ENCODE measurements around the gene GLG1. TPM values are rescaled to one million over a fixed set of nuclear protein-coding genes. Genes with fewer than 3 reads are reported as not detected.

The GLG1 gene
- total RNA-seq, 1 experiment from 2014 or later: 135 TPM

GRCh38 chr16:74608381-74608780 lies 1.5 kb upstream of the GLG1 start:
- H3K9ac ChIP-seq (ENCODE audit: extremely low read depth, insufficient read length, low read length): no peak overlapping the region
- Mint-ChIP-seq H3K27ac (peak overlapping the region in 1 of 3 experiments; percentile 96; a peak in 1 of 7 replicates), H3K9me3 (no peaks in the 10 kb centered on the region), H3K4me1 (peaks cover 31 to 36% of the 10 kb centered on the region in 2 experiments), H3K4me3 (peak overlapping the region in 1 of 2 experiments; percentile 97; a peak in 2 of 5 replicates), H3K27me3 (ENCODE audit: low read depth) (no peaks in the 10 kb centered on the region), H3K36me3 (ENCODE audit: insufficient read depth in 1 of 3, low read depth in 3 of 3) (peaks cover 0 to 3% (median 2%) of the 10 kb centered on the region in 3 experiments; a peak in 4 of 7 replicates)
- no peak overlapping the region for H3K4ac ChIP-seq (ENCODE audit: low read depth, low read length)
- H3K18ac ChIP-seq (ENCODE audit: insufficient read length, low read depth, low read length): peak overlapping the region; percentile 47
- no peaks in the 10 kb centered on the region for H3K27me3 ChIP-seq (ENCODE audit: insufficient read depth, low read length)
- DNase-seq: no peak
- no peak overlapping the region for H2BK120ac ChIP-seq (ENCODE audit: low read depth, low read length, poor library complexity, severe bottlenecking)
- peaks cover 8% of the 10 kb centered on the region for H3K23me2 ChIP-seq (ENCODE audit: insufficient read length, low read depth, low read length, poor library complexity, severe bottlenecking)
- peaks cover 18% of the 10 kb centered on the region; the same call in 1 of the 2 replicates for H3K79me2 ChIP-seq (ENCODE audit: insufficient read depth, low read length)
- H3K4me2 ChIP-seq (ENCODE audit: insufficient read depth, insufficient read length, low read length): peak overlapping the region; percentile 69
- H3K14ac ChIP-seq (ENCODE audit: insufficient read depth, low read length): no peak overlapping the region
- H3K9me3 ChIP-seq (ENCODE audit: control insufficient read depth, low read depth, low read length): no peaks in the 10 kb centered on the region
- H2BK15ac ChIP-seq (ENCODE audit: low read depth, low read length): no peak overlapping the region
- WGBS (ENCODE audit: extremely low coverage, insufficient read length, low lambda C conversion rate): no CpG with 5 or more reads among the region's 6 CpGs
- H2BK5ac ChIP-seq (ENCODE audit: insufficient read length, low read length): peak overlapping the region; percentile 25
- H2BK12ac ChIP-seq (ENCODE audit: insufficient read length, low read depth, low read length): no peak overlapping the region
- no peak overlapping the region for H2AFZ ChIP-seq (ENCODE audit: low read length)
- no peak overlapping the region for H2AK5ac ChIP-seq (ENCODE audit: insufficient read length, low read length)
- no peak overlapping the region for H4K8ac ChIP-seq (replicated peaks; ENCODE audit: insufficient read length, low read depth, low read length)
- H3K56ac ChIP-seq (ENCODE audit: insufficient read length, low read depth, low read length): no peak overlapping the region
- H3K23ac ChIP-seq (ENCODE audit: insufficient read length, low read depth, low read length): no peak overlapping the region
- H4K20me1 ChIP-seq (ENCODE audit: control insufficient read depth, insufficient read depth, insufficient read length): no peaks in the 10 kb centered on the region
- no peak overlapping the region for H4K5ac ChIP-seq (ENCODE audit: insufficient read length, low read depth, low read length)
- H3T11ph ChIP-seq (ENCODE audit: low read length): no peak overlapping the region
- no peak overlapping the region for H2BK20ac ChIP-seq (ENCODE audit: low read depth, low read length, poor library complexity, severe bottlenecking)
- no peaks in the 10 kb centered on the region for H3K79me1 ChIP-seq (ENCODE audit: insufficient read depth, low read depth, low read length, poor library complexity, severe bottlenecking)
- peaks cover 4% of the 10 kb centered on the region; the same call in 1 of the 2 replicates for H3K4me1 ChIP-seq (ENCODE audit: insufficient read depth, low read length)
- H4K91ac ChIP-seq (ENCODE audit: insufficient read length, low read depth, low read length): no peak overlapping the region
- TF ChIP-seq CTCF (conservative IDR thresholded peaks at IDR 0.05): no peak
- H3K27ac ChIP-seq (ENCODE audit: insufficient read length, low read depth, low read length): no peak overlapping the region

All from H9 (cell line).